Cardiac ventricle fibroblast (primary cell): ENCODE measurements around the gene MROH8. TPM values are rescaled to one million over a fixed set of nuclear protein-coding genes. Genes with fewer than 3 reads are reported as not detected.

ENCODE experiments used
- total RNA-seq: library from RNA; depleted of rRNA; stranded (reverse); fragments of >200 nt; gene quantifications from 2 replicates; pipeline ENCODE4 v1.2.3, GENCODE V29; 2015

Gene MROH8
- 1.3 and 1.4 TPM in 2 replicates for total RNA-seq

GRCh38 chr20:37178839-37179682 lies at the start of gene MROH8, which contains the start of gene RPN2:
MROH8 (minus strand) TSS chr20:37179548.
RPN2 (plus strand) TSS chr20:37179330; CDS start chr20:37179357, 27 bp downstream.

GRCh38 chr20:37095599-37096414 lies 83.5 kb downstream of the MROH8 start, which contains the start of gene RBL1:
RBL1 (minus strand) TSS chr20:37095997; CDS start chr20:37095928, 69 bp downstream.

Other genes with a start within 250 kb of the MROH8 start
- gene SAMHD1, start 227.8 kb downstream of the MROH8 start, total RNA-seq, result 135 and 143 TPM in 2 replicates
- 1.4 and 1.5 TPM in 2 replicates for gene RBL1, start 83.6 kb downstream of the MROH8 start, total RNA-seq
- 229 and 237 TPM in 2 replicates for gene RPN2, start 218 bp downstream of the MROH8 start, total RNA-seq
- gene GHRH, start 82.3 kb upstream of the MROH8 start, total RNA-seq, result not detected in 2 replicates
- 25.2 and 26.8 TPM in 2 replicates for gene MANBAL, start 110.1 kb upstream of the MROH8 start, total RNA-seq
- gene SRC, start 166.6 kb upstream of the MROH8 start, total RNA-seq, result 21.2 and 26.0 TPM in 2 replicates